Measurements from ENCODE around the gene PHLPP2. TPM values are rescaled to one million over a fixed set of nuclear protein-coding genes. Genes with fewer than 3 reads are reported as not detected.

The PHLPP2 gene
- polyA plus RNA-seq, 3 donors from 2014 or later, result 0.30 to 3.0 (median 0.80) TPM

- no peaks in the 10 kb centered on the region for H3K4me1 Mint-ChIP-seq
- H3K36me3 Mint-ChIP-seq, result peaks cover 18 to 42% (median 23%) of the 10 kb centered on the region in 3 donors
- DNase-seq, result no peak
- H3K4me3 Mint-ChIP-seq, result no peak overlapping the region
- H3K9me3 Mint-ChIP-seq, result no peaks in the 10 kb centered on the region
- H3K27me3 Mint-ChIP-seq (ENCODE audit: low read depth in 3 of 3), result peaks cover 0 to 2% (median 0%) of the 10 kb centered on the region in 3 donors
- no peak overlapping the region for H3K27ac Mint-ChIP-seq
These were observed 8.1 kb upstream of the PHLPP2 start for GRCh38 chr16:71732587-71732986.

- no peak for DNase-seq
- Mint-ChIP-seq H3K4me3 (no peak overlapping the region), H3K27me3 (ENCODE audit: low read depth in 3 of 3) (peaks cover 2 to 7% (median 3%) of the 10 kb centered on the region in 3 donors), H3K9me3 (no peaks in the 10 kb centered on the region), H3K27ac (peak overlapping the region in 3 of 6 donors; percentile 21 to 60 (median 34)), H3K4me1 (peaks cover 8 to 12% of the 10 kb centered on the region in 2 donors), H3K36me3 (peaks cover 5 to 15% (median 9%) of the 10 kb centered on the region in 3 donors)
These were observed 3.2 kb upstream of the PHLPP2 start for GRCh38 chr16:71727551-71728324.

- peaks cover 0 to 5% (median 0%) of the 10 kb centered on the region in 3 donors for H3K36me3 Mint-ChIP-seq
- H3K27ac Mint-ChIP-seq, result peak overlapping the region in 1 of 6 donors; percentile 20
- no peaks in the 10 kb centered on the region for H3K9me3 Mint-ChIP-seq
- no peak overlapping the region for H3K4me3 Mint-ChIP-seq
- no peak for DNase-seq
- H3K4me1 Mint-ChIP-seq, result peaks cover 15 to 20% of the 10 kb centered on the region in 2 donors
- H3K27me3 Mint-ChIP-seq (ENCODE audit: low read depth in 3 of 3), result peaks cover 2 to 8% (median 3%) of the 10 kb centered on the region in 3 donors
These were observed 2.2 kb upstream of the PHLPP2 start for GRCh38 chr16:71726476-71727315.

GRCh38 chr16:71723537-71724319 lies 773 bp downstream of the PHLPP2 start:
- H3K36me3 Mint-ChIP-seq, result peaks cover 0 to 2% (median 0%) of the 10 kb centered on the region in 3 donors
- peak; percentile 78 to 83 (median 81) for DNase-seq
- peaks cover 16 to 22% of the 10 kb centered on the region in 2 donors for H3K4me1 Mint-ChIP-seq
- H3K27ac Mint-ChIP-seq, result peak overlapping the region; percentile 57 to 84 (median 74)
- peaks cover 2 to 8% (median 4%) of the 10 kb centered on the region in 3 donors for H3K27me3 Mint-ChIP-seq (ENCODE audit: low read depth in 3 of 3)
- H3K4me3 Mint-ChIP-seq, result peak overlapping the region; percentile 84 to 95 (median 89)
- H3K9me3 Mint-ChIP-seq, result no peaks in the 10 kb centered on the region

- H3K36me3 Mint-ChIP-seq, result peaks cover 0 to 3% (median 0%) of the 10 kb centered on the region in 3 donors
- no peaks in the 10 kb centered on the region for H3K9me3 Mint-ChIP-seq
- H3K4me3 Mint-ChIP-seq, result peak overlapping the region; percentile 88 to 96 (median 91)
- peaks cover 16 to 22% of the 10 kb centered on the region in 2 donors for H3K4me1 Mint-ChIP-seq
- H3K27ac Mint-ChIP-seq, result peak overlapping the region; percentile 55 to 89 (median 72)
- H3K27me3 Mint-ChIP-seq (ENCODE audit: low read depth in 3 of 3), result peaks cover 2 to 8% (median 4%) of the 10 kb centered on the region in 3 donors
- DNase-seq, result peak; percentile 44 to 50 (median 46)
These were observed 1.5 kb downstream of the PHLPP2 start for GRCh38 chr16:71722801-71723536.

- peaks cover 0 to 4% (median 0%) of the 10 kb centered on the region in 3 donors for H3K36me3 Mint-ChIP-seq
- no peaks in the 10 kb centered on the region for H3K9me3 Mint-ChIP-seq
- peaks cover 16 to 22% of the 10 kb centered on the region in 2 donors for H3K4me1 Mint-ChIP-seq
- H3K4me3 Mint-ChIP-seq, result peak overlapping the region in 4 of 5 donors; percentile 27 to 92 (median 67)
- H3K27me3 Mint-ChIP-seq (ENCODE audit: low read depth in 3 of 3), result peaks cover 2 to 8% (median 4%) of the 10 kb centered on the region in 3 donors
- H3K27ac Mint-ChIP-seq, result peak overlapping the region in 1 of 6 donors; percentile 24
- no peak for DNase-seq
These were observed 3.3 kb downstream of the PHLPP2 start for GRCh38 chr16:71721066-71721740.

GRCh38 chr16:71712501-71712900 lies 12.0 kb downstream of the PHLPP2 start:
- Mint-ChIP-seq H3K9me3 (no peaks in the 10 kb centered on the region), H3K27me3 (ENCODE audit: low read depth in 3 of 3) (no peaks in the 10 kb centered on the region), H3K27ac (no peak overlapping the region), H3K36me3 (peaks cover 0 to 9% (median 3%) of the 10 kb centered on the region in 3 donors), H3K4me3 (no peak overlapping the region), H3K4me1 (peaks cover 0 to 2% of the 10 kb centered on the region in 2 donors)
- DNase-seq, result no peak

- Mint-ChIP-seq H3K36me3 (peaks cover 0 to 9% (median 3%) of the 10 kb centered on the region in 3 donors), H3K27me3 (ENCODE audit: low read depth in 3 of 3) (no peaks in the 10 kb centered on the region), H3K9me3 (no peaks in the 10 kb centered on the region), H3K27ac (no peak overlapping the region), H3K4me1 (peaks cover 0 to 2% of the 10 kb centered on the region in 2 donors), H3K4me3 (no peak overlapping the region)
- no peak for DNase-seq
These were observed 12.7 kb downstream of the PHLPP2 start for GRCh38 chr16:71711789-71712188.

- Mint-ChIP-seq H3K27ac (no peak overlapping the region), H3K4me1 (peaks cover 0 to 4% of the 10 kb centered on the region in 2 donors), H3K9me3 (no peaks in the 10 kb centered on the region), H3K36me3 (no peaks in the 10 kb centered on the region), H3K4me3 (no peak overlapping the region), H3K27me3 (ENCODE audit: low read depth in 3 of 3) (no peaks in the 10 kb centered on the region)
- DNase-seq, result no peak
These were observed 15.2 kb downstream of the PHLPP2 start for GRCh38 chr16:71709229-71709781.

- no peak for DNase-seq
- Mint-ChIP-seq H3K4me3 (no peak overlapping the region), H3K9me3 (no peaks in the 10 kb centered on the region), H3K36me3 (no peaks in the 10 kb centered on the region), H3K27me3 (ENCODE audit: low read depth in 3 of 3) (no peaks in the 10 kb centered on the region), H3K27ac (no peak overlapping the region), H3K4me1 (peaks cover 0 to 4% of the 10 kb centered on the region in 2 donors)
These were observed 15.8 kb downstream of the PHLPP2 start for GRCh38 chr16:71708696-71709095.

- no peak for DNase-seq
- Mint-ChIP-seq H3K27ac (no peak overlapping the region), H3K9me3 (no peaks in the 10 kb centered on the region), H3K36me3 (no peaks in the 10 kb centered on the region), H3K4me1 (peaks cover 0 to 4% of the 10 kb centered on the region in 2 donors), H3K27me3 (ENCODE audit: low read depth in 3 of 3) (no peaks in the 10 kb centered on the region), H3K4me3 (no peak overlapping the region)
These were observed 17.3 kb downstream of the PHLPP2 start for GRCh38 chr16:71707199-71707598.

- H3K4me1 Mint-ChIP-seq, result peaks cover 0 to 4% of the 10 kb centered on the region in 2 donors
- H3K36me3 Mint-ChIP-seq, result peaks cover 0 to 5% (median 0%) of the 10 kb centered on the region in 3 donors
- DNase-seq, result no peak
- no peak overlapping the region for H3K4me3 Mint-ChIP-seq
- H3K9me3 Mint-ChIP-seq, result no peaks in the 10 kb centered on the region
- no peak overlapping the region for H3K27ac Mint-ChIP-seq
- no peaks in the 10 kb centered on the region for H3K27me3 Mint-ChIP-seq (ENCODE audit: low read depth in 3 of 3)
These were observed 18.5 kb downstream of the PHLPP2 start for GRCh38 chr16:71706046-71706445.
